ENCODE data around the gene GTPBP3. TPM values are rescaled to one million over a fixed set of nuclear protein-coding genes. Genes with fewer than 3 reads are reported as not detected.
A peak's percentile ranks its signal among the peaks of the same experiment; 100 is the strongest.

GTPBP3 gene
- total and polyA plus RNA-seq, 9 of the 15 experiments (the other 6 are each of a cell fraction or from before 2014, with no cell fraction given) = 4.9 to 124 (median 22.6) TPM

- TF ChIP-seq, protein P1, sequence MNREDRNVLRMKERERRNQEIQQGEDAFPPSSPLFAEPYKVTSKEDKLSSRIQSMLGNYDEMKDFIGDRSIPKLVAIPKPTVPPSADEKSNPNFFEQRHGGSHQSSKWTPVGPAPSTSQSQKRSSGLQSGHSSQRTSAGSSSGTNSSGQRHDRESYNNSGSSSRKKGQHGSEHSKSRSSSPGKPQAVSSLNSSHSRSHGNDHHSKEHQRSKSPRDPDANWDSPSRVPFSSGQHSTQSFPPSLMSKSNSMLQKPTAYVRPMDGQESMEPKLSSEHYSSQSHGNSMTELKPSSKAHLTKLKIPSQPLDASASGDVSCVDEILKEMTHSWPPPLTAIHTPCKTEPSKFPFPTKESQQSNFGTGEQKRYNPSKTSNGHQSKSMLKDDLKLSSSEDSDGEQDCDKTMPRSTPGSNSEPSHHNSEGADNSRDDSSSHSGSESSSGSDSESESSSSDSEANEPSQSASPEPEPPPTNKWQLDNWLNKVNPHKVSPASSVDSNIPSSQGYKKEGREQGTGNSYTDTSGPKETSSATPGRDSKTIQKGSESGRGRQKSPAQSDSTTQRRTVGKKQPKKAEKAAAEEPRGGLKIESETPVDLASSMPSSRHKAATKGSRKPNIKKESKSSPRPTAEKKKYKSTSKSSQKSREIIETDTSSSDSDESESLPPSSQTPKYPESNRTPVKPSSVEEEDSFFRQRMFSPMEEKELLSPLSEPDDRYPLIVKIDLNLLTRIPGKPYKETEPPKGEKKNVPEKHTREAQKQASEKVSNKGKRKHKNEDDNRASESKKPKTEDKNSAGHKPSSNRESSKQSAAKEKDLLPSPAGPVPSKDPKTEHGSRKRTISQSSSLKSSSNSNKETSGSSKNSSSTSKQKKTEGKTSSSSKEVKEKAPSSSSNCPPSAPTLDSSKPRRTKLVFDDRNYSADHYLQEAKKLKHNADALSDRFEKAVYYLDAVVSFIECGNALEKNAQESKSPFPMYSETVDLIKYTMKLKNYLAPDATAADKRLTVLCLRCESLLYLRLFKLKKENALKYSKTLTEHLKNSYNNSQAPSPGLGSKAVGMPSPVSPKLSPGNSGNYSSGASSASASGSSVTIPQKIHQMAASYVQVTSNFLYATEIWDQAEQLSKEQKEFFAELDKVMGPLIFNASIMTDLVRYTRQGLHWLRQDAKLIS (CRISPR knock-in tag; IDR thresholded peaks at IDR 0.05) = no peak
- TF ChIP-seq, protein P2, sequence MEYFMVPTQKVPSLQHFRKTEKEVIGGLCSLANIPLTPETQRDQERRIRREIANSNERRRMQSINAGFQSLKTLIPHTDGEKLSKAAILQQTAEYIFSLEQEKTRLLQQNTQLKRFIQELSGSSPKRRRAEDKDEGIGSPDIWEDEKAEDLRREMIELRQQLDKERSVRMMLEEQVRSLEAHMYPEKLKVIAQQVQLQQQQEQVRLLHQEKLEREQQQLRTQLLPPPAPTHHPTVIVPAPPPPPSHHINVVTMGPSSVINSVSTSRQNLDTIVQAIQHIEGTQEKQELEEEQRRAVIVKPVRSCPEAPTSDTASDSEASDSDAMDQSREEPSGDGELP (CRISPR knock-in tag; IDR thresholded peaks at IDR 0.05; ENCODE audit: borderline replicate concordance) = peak; percentile 57
- TF ChIP-seq DACH1 (IDR thresholded peaks at IDR 0.05; ENCODE audit: partially characterized antibody) = no peak
- no peak for TF ChIP-seq LCOR (CRISPR knock-in tag; IDR thresholded peaks at IDR 0.05)
- no peak for TF ChIP-seq HSF4 (CRISPR knock-in tag; IDR thresholded peaks at IDR 0.05; ENCODE audit: borderline replicate concordance)
- TF ChIP-seq, protein P3, sequence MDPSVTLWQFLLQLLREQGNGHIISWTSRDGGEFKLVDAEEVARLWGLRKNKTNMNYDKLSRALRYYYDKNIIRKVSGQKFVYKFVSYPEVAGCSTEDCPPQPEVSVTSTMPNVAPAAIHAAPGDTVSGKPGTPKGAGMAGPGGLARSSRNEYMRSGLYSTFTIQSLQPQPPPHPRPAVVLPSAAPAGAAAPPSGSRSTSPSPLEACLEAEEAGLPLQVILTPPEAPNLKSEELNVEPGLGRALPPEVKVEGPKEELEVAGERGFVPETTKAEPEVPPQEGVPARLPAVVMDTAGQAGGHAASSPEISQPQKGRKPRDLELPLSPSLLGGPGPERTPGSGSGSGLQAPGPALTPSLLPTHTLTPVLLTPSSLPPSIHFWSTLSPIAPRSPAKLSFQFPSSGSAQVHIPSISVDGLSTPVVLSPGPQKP (CRISPR knock-in tag; IDR thresholded peaks at IDR 0.05) = no peak
- TF ChIP-seq NR2C2 (CRISPR knock-in tag; IDR thresholded peaks at IDR 0.05) = peak; percentile 60; the same call in 1 of the 2 replicates
- TF ChIP-seq NR2C2 (tag; IDR thresholded peaks at IDR 0.05) = no peak
- TF ChIP-seq ZFPM2 (CRISPR knock-in tag; IDR thresholded peaks at IDR 0.05) = no peak
- TF ChIP-seq KAT2B (IDR thresholded peaks at IDR 0.05; ENCODE audit: low read depth, low read length) = no peak
- TF ChIP-seq RFX5 (IDR thresholded peaks at IDR 0.05; ENCODE audit: low read depth, low read length) = no peak
- TF ChIP-seq HBP1 (CRISPR knock-in tag; IDR thresholded peaks at IDR 0.05) = no peak
- TF ChIP-seq ZNF507 (tag; conservative IDR thresholded peaks at IDR 0.05) = no peak
- no peak for TF ChIP-seq ZFX (CRISPR knock-in tag; IDR thresholded peaks at IDR 0.05)
- TF ChIP-seq HNRNPK (IDR thresholded peaks at IDR 0.05; ENCODE audit: low read depth, low read length, poor library complexity, severe bottlenecking) = no peak
- TF ChIP-seq XRCC5 (IDR thresholded peaks at IDR 0.05; ENCODE audit: low read depth, low read length) = no peak
- TF ChIP-seq FOXP1 (CRISPR knock-in tag; IDR thresholded peaks at IDR 0.05) = peak; percentile 24; the same call in 1 of the 2 replicates
- no peak for TF ChIP-seq ZBED1 (IDR thresholded peaks at IDR 0.05)
- TF ChIP-seq POLR2G (IDR thresholded peaks at IDR 0.05; ENCODE audit: low read depth, low read length) = peak; percentile 70
- no peak for TF ChIP-seq PPARD (CRISPR knock-in tag; IDR thresholded peaks at IDR 0.05)
Observed at GRCh38 chr19:17390665-17391370, 53.5 kb downstream of the GTPBP3 start (continued).
